ENCODE results near the gene ERFL. TPM values are rescaled to one million over a fixed set of nuclear protein-coding genes. Genes with fewer than 3 reads are reported as not detected.

The ERFL gene
- total RNA-seq, 2 donors from 2014 or later: 0.36 to 1.9 TPM

GRCh38 chr19:41897820-41898219, 30.4 kb downstream of the ERFL start:
- TF ChIP-seq POLR2A (IDR thresholded peaks at IDR 0.05) (no peak), POLR2AphosphoS5 (IDR thresholded peaks at IDR 0.05) (no peak)
- TF ChIP-seq, protein P1, sequence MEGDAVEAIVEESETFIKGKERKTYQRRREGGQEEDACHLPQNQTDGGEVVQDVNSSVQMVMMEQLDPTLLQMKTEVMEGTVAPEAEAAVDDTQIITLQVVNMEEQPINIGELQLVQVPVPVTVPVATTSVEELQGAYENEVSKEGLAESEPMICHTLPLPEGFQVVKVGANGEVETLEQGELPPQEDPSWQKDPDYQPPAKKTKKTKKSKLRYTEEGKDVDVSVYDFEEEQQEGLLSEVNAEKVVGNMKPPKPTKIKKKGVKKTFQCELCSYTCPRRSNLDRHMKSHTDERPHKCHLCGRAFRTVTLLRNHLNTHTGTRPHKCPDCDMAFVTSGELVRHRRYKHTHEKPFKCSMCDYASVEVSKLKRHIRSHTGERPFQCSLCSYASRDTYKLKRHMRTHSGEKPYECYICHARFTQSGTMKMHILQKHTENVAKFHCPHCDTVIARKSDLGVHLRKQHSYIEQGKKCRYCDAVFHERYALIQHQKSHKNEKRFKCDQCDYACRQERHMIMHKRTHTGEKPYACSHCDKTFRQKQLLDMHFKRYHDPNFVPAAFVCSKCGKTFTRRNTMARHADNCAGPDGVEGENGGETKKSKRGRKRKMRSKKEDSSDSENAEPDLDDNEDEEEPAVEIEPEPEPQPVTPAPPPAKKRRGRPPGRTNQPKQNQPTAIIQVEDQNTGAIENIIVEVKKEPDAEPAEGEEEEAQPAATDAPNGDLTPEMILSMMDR (IDR thresholded peaks at IDR 0.05): no peak
- Histone ChIP-seq H3K27ac (no peak overlapping the region), H3K27me3 (replicated peaks; ENCODE audit: insufficient read depth) (no peaks in the 10 kb centered on the region), H3K4me3 (no peak overlapping the region), H3K9me3 (no peaks in the 10 kb centered on the region), H3K36me3 (peaks cover 2 to 18% of the 10 kb centered on the region in 2 donors), H3K4me1 (replicated peaks) (no peaks in the 10 kb centered on the region)
- intact Hi-C loops (cut with DNase I): no loop called here
- DNase-seq (ENCODE audit: low spot score): no peak
- WGBS: 90% methylated on average over 24 of the region's 24 CpGs

DNA sequence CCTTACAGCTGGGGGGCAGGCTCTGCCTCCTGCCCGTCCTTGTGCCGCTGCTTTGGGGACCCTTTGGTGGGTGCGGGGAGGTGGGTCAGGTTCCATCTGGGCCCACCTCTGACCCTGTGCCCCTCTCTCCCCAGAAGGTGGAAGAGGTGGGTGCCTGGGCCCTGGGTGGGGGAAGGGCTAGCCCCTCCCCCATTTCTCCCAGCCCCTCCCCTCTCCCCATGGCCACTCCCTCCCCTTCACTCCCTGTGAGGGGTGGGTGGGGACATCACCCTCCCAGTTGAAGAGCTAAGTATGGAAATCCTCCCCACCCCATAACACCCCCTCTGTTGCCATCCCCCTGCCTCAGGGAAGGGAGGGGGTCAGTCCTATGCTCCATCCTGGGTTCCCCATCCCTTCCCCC, 31.1 kb downstream of the ERFL start:
- no peak for DNase-seq (ENCODE audit: low spot score)
- no peak for TF ChIP-seq POLR2A (IDR thresholded peaks at IDR 0.05)
- TF ChIP-seq POLR2AphosphoS5 (IDR thresholded peaks at IDR 0.05): no peak
- TF ChIP-seq, protein P1 (IDR thresholded peaks at IDR 0.05): no peak
- intact Hi-C loops (cut with DNase I): no loop called here

DNA sequence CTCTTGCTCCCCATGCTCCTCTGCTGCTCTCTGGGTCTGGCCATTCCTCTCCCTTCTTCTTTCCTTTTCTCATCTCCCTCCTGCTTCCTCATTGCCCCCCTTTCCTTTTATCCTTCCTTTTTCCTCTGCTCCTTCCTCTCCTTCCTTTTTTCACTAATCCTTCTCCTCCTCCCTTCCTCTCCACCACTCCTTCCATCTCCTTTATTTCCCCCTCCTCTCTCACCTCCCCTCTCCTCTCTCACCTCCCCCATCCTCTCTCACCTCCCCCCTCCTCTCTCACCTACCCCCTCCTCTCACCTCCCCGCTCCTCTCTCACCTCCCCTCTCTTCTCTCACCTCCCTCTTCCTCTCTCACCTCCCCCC, 31.7 kb downstream of the ERFL start:
- intact Hi-C loops (cut with DNase I): no loop called here
- 95% methylated on average over 1 of the region's 1 CpG for WGBS
- H3K36me3 ChIP-seq: peaks cover 0 to 10% of the 10 kb centered on the region in 2 donors

More for the DNA sequence above, 31.1 kb downstream of the ERFL start:
- peaks cover 0 to 16% of the 10 kb centered on the region in 2 donors for H3K36me3 ChIP-seq
- H3K9me3 ChIP-seq: no peaks in the 10 kb centered on the region
- no peak overlapping the region for H3K4me3 ChIP-seq
- H3K27ac ChIP-seq: no peak overlapping the region
- WGBS: 92% methylated on average over 3 of the region's 3 CpGs
- H3K4me1 ChIP-seq (replicated peaks): no peaks in the 10 kb centered on the region
- H3K27me3 ChIP-seq (replicated peaks; ENCODE audit: insufficient read depth): no peaks in the 10 kb centered on the region

DNA sequence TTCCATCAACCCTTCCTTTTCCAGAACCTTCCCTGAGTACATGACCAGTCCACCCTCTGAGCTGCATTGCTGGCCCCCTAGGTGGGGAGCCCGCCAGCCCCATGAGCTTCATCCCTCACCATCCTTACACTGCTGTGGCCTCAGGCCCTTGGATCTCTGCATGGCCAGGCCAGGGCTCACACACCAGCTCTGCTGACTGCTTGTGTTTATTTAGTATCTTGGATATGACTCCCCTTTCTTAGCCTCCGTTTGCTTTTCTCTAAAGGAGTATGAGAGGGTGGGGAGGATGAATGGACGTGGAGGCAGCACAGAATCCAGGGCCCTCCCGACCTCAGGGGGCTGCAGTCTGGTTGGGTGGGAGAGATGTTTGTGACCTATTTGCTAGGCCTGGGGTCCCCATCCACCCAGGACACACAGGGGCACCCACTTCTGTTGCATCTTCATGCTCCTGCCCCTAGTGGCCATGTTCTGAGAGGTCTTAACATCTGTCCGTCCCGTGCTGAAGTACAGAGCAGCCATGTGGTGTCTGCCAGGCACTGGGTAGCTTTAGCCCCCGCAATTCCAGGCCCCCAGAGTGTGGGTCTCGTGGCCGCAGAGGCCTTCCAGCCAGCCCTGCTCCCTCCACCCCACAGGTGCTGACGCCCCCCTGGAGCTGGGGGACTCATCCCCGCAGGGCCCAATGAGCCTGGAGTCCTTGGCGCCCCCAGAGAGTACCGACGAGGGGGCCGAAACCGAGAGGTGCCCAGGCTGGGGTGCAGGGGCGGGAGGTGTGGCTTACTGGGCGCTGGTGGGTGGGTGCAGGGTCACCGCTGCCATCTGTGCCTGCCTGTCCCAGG, 32.3 kb downstream of the ERFL start:
- 71% methylated on average over 14 of the region's 19 CpGs for whole genome bisulfite sequencing
- intact Hi-C loops (cut with DNase I): no loop called here
- peaks cover 0 to 8% of the 10 kb centered on the region in 2 donors for H3K36me3 ChIP-seq
- H3K9me3 ChIP-seq: no peaks in the 10 kb centered on the region
- no peak overlapping the region for H3K4me3 ChIP-seq
- no peak for DNase-seq (ENCODE audit: low spot score)
- H3K27me3 ChIP-seq (replicated peaks; ENCODE audit: insufficient read depth): no peaks in the 10 kb centered on the region
- H3K4me1 ChIP-seq (replicated peaks): no peaks in the 10 kb centered on the region
- no peak for TF ChIP-seq POLR2A (IDR thresholded peaks at IDR 0.05)
- no peak for TF ChIP-seq POLR2AphosphoS5 (IDR thresholded peaks at IDR 0.05)
- TF ChIP-seq, protein P1 (IDR thresholded peaks at IDR 0.05): no peak
- H3K27ac ChIP-seq: no peak overlapping the region

More for the DNA sequence above, 31.7 kb downstream of the ERFL start:
- no peak for DNase-seq (ENCODE audit: low spot score)
- H3K9me3 ChIP-seq: no peaks in the 10 kb centered on the region
- H3K27me3 ChIP-seq (replicated peaks; ENCODE audit: insufficient read depth): no peaks in the 10 kb centered on the region
- H3K27ac ChIP-seq: no peak overlapping the region
- H3K4me1 ChIP-seq (replicated peaks): no peaks in the 10 kb centered on the region
- H3K4me3 ChIP-seq: no peak overlapping the region
- TF ChIP-seq, protein P1 (IDR thresholded peaks at IDR 0.05): no peak
- TF ChIP-seq POLR2AphosphoS5 (IDR thresholded peaks at IDR 0.05) (no peak), POLR2A (IDR thresholded peaks at IDR 0.05) (no peak)

- H3K4me1 ChIP-seq (replicated peaks): no peaks in the 10 kb centered on the region
- peaks cover 0 to 8% of the 10 kb centered on the region in 2 donors for H3K36me3 ChIP-seq
- TF ChIP-seq POLR2A (IDR thresholded peaks at IDR 0.05): no peak
- DNase-seq (ENCODE audit: low spot score): no peak
- H3K9me3 ChIP-seq: no peaks in the 10 kb centered on the region
- intact Hi-C loops (cut with DNase I): no loop called here
- H3K4me3 ChIP-seq: no peak overlapping the region
- H3K27ac ChIP-seq: no peak overlapping the region
- 71% methylated on average over 13 of the region's 14 CpGs for WGBS
- H3K27me3 ChIP-seq (replicated peaks; ENCODE audit: insufficient read depth): no peaks in the 10 kb centered on the region
Observed at GRCh38 chr19:41894350-41894749, 33.9 kb downstream of the ERFL start.

Measured in prostate gland (tissue), 2 donors.